Panc1 (cell line): ENCODE measurements around the gene CEP104.

Experiments used
- POLR2AphosphoS5 ChIP-seq: IDR thresholded peaks from 2 replicates; pipeline ENCODE4 v1.6.1; 2012; ENCODE audit warnings: mild to moderate bottlenecking, low read depth, low read length, moderate library complexity
- SIN3A ChIP-seq: IDR thresholded peaks from 2 replicates; pipeline ENCODE4 v1.6.1; 2012; ENCODE audit warnings: low read depth, mild to moderate bottlenecking, low read length, moderate library complexity, borderline replicate concordance; ENCODE audit not compliant: insufficient read depth
- TF ChIP-seq, protein P1 (sequence below): fragments of 450-650 bp; IDR thresholded peaks from 2 replicates; pipeline ENCODE4 v1.5.1; 2017; ENCODE audit warnings: mild to moderate bottlenecking
- TF ChIP-seq, protein P2 (sequence below), 2 experiments: IDR thresholded peaks; 2 replicates each; pipeline ENCODE4 v1.6.1; 2011 to 2012; ENCODE audit warnings: low read depth in 2 of 2, control low read depth in 1 of 2, low read length in 1 of 2, mild to moderate bottlenecking in 1 of 2, moderate library complexity in 1 of 2; ENCODE audit not compliant: insufficient read depth in 1 of 2

DNA sequence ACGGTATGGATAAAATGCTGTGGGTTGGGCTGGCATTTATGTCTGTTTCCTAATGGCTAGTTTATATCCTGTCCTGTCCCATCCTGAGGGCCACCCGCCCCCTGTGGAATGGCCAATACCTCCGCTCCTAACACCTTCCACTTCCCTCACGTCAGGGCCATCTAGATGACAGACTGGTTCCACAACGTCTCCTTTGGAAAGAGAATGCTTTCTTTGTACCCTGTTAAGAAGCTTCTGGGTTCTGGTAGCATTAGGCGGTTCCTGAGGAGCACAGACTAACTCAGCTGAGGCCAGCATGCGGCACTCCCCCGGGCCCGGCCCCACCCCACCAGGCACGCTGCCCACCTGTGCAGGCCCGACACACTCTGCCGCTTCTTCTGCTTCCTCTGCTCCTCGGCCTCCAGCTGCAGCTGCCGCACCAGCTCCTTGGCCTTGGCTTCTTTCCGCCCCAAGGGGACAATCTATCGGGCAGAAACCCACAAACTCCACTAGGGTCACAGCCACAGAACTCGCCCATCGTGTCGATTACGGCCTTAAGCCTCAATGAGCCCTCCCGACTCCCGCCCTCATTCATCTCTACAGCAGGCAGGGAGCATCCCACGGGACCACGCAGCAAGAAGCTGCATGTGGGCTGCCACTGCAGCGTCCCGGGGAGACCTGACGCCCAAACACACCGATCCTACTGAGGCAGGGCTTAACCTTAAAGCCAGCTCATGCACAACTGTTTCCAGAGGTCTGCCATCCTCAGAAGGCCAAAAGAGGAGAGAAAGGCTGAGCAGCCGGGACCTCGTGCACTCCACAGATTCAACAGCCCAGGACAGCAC is 73.1 kb downstream of the CEP104 start:
- TF ChIP-seq, protein P1, sequence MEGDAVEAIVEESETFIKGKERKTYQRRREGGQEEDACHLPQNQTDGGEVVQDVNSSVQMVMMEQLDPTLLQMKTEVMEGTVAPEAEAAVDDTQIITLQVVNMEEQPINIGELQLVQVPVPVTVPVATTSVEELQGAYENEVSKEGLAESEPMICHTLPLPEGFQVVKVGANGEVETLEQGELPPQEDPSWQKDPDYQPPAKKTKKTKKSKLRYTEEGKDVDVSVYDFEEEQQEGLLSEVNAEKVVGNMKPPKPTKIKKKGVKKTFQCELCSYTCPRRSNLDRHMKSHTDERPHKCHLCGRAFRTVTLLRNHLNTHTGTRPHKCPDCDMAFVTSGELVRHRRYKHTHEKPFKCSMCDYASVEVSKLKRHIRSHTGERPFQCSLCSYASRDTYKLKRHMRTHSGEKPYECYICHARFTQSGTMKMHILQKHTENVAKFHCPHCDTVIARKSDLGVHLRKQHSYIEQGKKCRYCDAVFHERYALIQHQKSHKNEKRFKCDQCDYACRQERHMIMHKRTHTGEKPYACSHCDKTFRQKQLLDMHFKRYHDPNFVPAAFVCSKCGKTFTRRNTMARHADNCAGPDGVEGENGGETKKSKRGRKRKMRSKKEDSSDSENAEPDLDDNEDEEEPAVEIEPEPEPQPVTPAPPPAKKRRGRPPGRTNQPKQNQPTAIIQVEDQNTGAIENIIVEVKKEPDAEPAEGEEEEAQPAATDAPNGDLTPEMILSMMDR = no peak
- TF ChIP-seq, protein P2, sequence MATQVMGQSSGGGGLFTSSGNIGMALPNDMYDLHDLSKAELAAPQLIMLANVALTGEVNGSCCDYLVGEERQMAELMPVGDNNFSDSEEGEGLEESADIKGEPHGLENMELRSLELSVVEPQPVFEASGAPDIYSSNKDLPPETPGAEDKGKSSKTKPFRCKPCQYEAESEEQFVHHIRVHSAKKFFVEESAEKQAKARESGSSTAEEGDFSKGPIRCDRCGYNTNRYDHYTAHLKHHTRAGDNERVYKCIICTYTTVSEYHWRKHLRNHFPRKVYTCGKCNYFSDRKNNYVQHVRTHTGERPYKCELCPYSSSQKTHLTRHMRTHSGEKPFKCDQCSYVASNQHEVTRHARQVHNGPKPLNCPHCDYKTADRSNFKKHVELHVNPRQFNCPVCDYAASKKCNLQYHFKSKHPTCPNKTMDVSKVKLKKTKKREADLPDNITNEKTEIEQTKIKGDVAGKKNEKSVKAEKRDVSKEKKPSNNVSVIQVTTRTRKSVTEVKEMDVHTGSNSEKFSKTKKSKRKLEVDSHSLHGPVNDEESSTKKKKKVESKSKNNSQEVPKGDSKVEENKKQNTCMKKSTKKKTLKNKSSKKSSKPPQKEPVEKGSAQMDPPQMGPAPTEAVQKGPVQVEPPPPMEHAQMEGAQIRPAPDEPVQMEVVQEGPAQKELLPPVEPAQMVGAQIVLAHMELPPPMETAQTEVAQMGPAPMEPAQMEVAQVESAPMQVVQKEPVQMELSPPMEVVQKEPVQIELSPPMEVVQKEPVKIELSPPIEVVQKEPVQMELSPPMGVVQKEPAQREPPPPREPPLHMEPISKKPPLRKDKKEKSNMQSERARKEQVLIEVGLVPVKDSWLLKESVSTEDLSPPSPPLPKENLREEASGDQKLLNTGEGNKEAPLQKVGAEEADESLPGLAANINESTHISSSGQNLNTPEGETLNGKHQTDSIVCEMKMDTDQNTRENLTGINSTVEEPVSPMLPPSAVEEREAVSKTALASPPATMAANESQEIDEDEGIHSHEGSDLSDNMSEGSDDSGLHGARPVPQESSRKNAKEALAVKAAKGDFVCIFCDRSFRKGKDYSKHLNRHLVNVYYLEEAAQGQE (IDR thresholded peaks at IDR 0.05; ENCODE audit: insufficient read depth in 1 of 2, low read depth in 2 of 2, low read length in 1 of 2) = no peak
- TF ChIP-seq POLR2AphosphoS5 (no peak), SIN3A (no peak)
